ENCODE measurements around the gene FCHO1.

DNA sequence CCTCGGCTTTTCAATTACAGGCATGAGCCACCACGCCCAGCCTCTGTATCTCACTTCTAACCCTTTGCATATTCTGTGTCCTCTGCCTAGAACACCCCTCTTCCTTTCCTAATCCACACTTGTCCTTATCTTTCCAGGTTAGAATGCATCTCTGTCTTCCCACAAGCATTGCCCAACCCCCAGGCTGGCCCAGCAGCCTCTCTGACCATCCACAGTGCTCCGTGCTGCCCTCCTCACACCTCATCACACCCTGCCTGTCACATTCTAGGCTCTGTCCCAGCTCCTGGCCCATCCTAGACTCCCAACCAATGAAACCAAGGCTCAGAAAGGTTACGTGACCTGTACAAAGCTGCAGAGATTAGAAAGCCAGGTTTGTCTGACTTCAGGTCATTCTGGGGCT, 85.3 kb downstream of the FCHO1 start:
- TF ChIP-seq POLR2A (IDR thresholded peaks at IDR 0.05), result no peak
- TF ChIP-seq, protein P1, sequence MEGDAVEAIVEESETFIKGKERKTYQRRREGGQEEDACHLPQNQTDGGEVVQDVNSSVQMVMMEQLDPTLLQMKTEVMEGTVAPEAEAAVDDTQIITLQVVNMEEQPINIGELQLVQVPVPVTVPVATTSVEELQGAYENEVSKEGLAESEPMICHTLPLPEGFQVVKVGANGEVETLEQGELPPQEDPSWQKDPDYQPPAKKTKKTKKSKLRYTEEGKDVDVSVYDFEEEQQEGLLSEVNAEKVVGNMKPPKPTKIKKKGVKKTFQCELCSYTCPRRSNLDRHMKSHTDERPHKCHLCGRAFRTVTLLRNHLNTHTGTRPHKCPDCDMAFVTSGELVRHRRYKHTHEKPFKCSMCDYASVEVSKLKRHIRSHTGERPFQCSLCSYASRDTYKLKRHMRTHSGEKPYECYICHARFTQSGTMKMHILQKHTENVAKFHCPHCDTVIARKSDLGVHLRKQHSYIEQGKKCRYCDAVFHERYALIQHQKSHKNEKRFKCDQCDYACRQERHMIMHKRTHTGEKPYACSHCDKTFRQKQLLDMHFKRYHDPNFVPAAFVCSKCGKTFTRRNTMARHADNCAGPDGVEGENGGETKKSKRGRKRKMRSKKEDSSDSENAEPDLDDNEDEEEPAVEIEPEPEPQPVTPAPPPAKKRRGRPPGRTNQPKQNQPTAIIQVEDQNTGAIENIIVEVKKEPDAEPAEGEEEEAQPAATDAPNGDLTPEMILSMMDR (IDR thresholded peaks at IDR 0.05), result no peak

Measured in Peyer's patch (tissue), 4 donors.